Osteoblast (primary cell): ENCODE measurements around the gene CLCNKA. TPM values are rescaled to one million over a fixed set of nuclear protein-coding genes. Genes with fewer than 3 reads are reported as not detected.
"Not testable (repeated sequence)": the region's sequence is repeated elsewhere in the genome, so short reads cannot be mapped to it uniquely, and the experiment has no call there.

ENCODE experiments used
- DNase-seq: peaks from one replicate; pipeline ENCODE4 v3.0.0; 2011; ENCODE audit warnings: low spot score, mixed read lengths; ENCODE audit not compliant: insufficient read length; ENCODE audit errors: missing footprints
- H2AFZ ChIP-seq: 2 replicates; pipeline ENCODE4 v1.6.0; 2011; ENCODE audit warnings: mild to moderate bottlenecking, low read length
- H3K27ac ChIP-seq: 2 replicates; pipeline ENCODE4 v1.5.1; 2011; ENCODE audit warnings: mild to moderate bottlenecking, low read depth, low read length, moderate library complexity
- H3K27me3 ChIP-seq: 2 replicates; pipeline ENCODE4 v1.6.0; 2012; ENCODE audit warnings: mild to moderate bottlenecking, control low read depth, inconsistent platforms, low read length, moderate library complexity; ENCODE audit not compliant: insufficient read depth
- H3K36me3 ChIP-seq: 2 replicates; pipeline ENCODE4 v1.5.1; 2011; ENCODE audit warnings: mild to moderate bottlenecking, low read length, control low read depth, moderate library complexity; ENCODE audit not compliant: insufficient read depth
- H3K4me1 ChIP-seq: 2 replicates; pipeline ENCODE4 v1.5.1; 2011; ENCODE audit warnings: mild to moderate bottlenecking, low read length, control low read depth, moderate library complexity; ENCODE audit not compliant: insufficient read depth
- H3K4me2 ChIP-seq: 2 replicates; pipeline ENCODE4 v1.6.0; 2011; ENCODE audit warnings: mild to moderate bottlenecking, low read length; ENCODE audit not compliant: insufficient read depth
- H3K4me3 ChIP-seq: fragments of 200-600 bp; sonication (generic); 3 replicates; pipeline ENCODE4 v1.5.1; 2012; ENCODE audit warnings: mild to moderate bottlenecking, low read length, inconsistent platforms; ENCODE audit not compliant: insufficient read depth
- H3K79me2 ChIP-seq: 2 replicates; pipeline ENCODE4 v1.6.0; 2012; ENCODE audit warnings: mild to moderate bottlenecking, low read length, control low read depth, inconsistent platforms; ENCODE audit not compliant: insufficient read depth
- H3K9me3 ChIP-seq: 2 replicates; pipeline ENCODE4 v1.5.1; 2011; ENCODE audit warnings: low read depth, low read length, control low read depth
- H4K20me1 ChIP-seq: 2 replicates; pipeline ENCODE4 v1.6.0; 2012; ENCODE audit warnings: mild to moderate bottlenecking, low read length, control low read depth; ENCODE audit not compliant: insufficient read depth
- total RNA-seq: library from RNA; depleted of rRNA; stranded (reverse); fragments of >200 nt; gene quantifications from 2 replicates; pipeline ENCODE4 v1.2.3, GENCODE V29; 2012
- TF ChIP-seq, protein P1 (sequence below): IDR thresholded peaks from 2 replicates; pipeline ENCODE4 v1.5.1; 2011; ENCODE audit warnings: mild to moderate bottlenecking, low read depth, low read length, moderate library complexity; ENCODE audit errors: extremely low read depth

Gene CLCNKA
- total RNA-seq, 1 donor, result not detected

DNA sequence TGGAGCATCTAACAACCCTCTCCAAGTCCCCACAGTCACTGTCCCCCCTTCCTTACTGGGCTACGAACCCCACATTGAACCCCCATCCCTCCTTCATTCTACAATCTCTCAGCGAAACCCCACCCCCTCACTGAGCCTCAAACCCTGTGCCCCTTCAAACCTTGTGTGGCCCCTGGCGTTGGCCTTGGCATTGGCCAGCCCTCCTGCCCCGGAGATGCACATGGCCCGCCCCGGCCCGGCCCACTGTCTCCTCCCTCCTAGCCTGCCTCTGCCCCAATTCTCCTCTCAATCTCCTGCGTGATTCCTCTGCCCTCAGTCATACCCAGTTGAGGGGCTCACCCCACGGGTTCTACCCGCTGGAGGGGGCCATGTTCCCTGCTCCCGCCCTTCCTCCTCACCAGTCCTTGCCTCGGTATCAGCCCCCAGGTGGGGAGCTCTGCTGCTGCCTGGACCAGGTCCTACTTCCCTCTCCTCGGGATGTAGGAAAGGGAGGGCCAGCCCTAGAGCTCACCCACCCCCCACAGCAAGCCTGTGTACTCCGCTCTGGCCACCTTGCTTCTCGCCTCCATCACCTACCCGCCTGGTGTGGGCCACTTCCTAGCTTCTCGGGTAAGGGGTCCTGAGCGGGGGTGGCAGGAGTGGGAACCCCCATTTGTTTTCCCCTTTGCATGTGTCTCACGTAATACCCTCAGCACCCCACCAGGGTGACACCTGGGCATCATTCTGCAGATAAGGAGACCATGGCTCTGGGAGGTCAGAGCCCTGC, 6.6 kb downstream of the CLCNKA start:
- H3K27ac ChIP-seq, result no peak overlapping the region
- H3K79me2 ChIP-seq, result no peaks in the 10 kb centered on the region
- no peaks in the 10 kb centered on the region for H4K20me1 ChIP-seq
- no peaks in the 10 kb centered on the region for H3K36me3 ChIP-seq
- TF ChIP-seq, protein P1, sequence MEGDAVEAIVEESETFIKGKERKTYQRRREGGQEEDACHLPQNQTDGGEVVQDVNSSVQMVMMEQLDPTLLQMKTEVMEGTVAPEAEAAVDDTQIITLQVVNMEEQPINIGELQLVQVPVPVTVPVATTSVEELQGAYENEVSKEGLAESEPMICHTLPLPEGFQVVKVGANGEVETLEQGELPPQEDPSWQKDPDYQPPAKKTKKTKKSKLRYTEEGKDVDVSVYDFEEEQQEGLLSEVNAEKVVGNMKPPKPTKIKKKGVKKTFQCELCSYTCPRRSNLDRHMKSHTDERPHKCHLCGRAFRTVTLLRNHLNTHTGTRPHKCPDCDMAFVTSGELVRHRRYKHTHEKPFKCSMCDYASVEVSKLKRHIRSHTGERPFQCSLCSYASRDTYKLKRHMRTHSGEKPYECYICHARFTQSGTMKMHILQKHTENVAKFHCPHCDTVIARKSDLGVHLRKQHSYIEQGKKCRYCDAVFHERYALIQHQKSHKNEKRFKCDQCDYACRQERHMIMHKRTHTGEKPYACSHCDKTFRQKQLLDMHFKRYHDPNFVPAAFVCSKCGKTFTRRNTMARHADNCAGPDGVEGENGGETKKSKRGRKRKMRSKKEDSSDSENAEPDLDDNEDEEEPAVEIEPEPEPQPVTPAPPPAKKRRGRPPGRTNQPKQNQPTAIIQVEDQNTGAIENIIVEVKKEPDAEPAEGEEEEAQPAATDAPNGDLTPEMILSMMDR, result no peak
- H3K4me1 ChIP-seq, result no peaks in the 10 kb centered on the region
- no peak overlapping the region for H2AFZ ChIP-seq
- H3K9me3 ChIP-seq, result no peaks in the 10 kb centered on the region
- H3K4me2 ChIP-seq, result no peak overlapping the region
- no peak overlapping the region for H3K4me3 ChIP-seq
- DNase-seq, result peak; percentile 82
- H3K27me3 ChIP-seq, result no peaks in the 10 kb centered on the region

DNA sequence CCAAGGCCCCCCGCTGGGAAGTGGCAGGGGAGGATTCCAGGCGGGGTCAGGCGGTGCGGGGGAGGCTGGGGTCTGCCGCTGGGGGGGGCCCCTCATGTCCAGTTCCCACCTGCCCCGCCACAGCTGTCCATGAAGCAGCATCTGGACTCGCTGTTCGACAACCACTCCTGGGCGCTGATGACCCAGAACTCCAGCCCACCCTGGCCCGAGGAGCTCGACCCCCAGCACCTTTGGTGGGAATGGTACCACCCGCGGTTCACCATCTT, 7.1 kb downstream of the CLCNKA start:
- not testable (repeated sequence) for H2AFZ ChIP-seq, H3K36me3 ChIP-seq, H4K20me1 ChIP-seq, H3K79me2 ChIP-seq, H3K4me1 ChIP-seq, H3K9me3 ChIP-seq, H3K4me3 ChIP-seq, DNase-seq, H3K27me3 ChIP-seq, H3K4me2 ChIP-seq, H3K27ac ChIP-seq

DNA sequence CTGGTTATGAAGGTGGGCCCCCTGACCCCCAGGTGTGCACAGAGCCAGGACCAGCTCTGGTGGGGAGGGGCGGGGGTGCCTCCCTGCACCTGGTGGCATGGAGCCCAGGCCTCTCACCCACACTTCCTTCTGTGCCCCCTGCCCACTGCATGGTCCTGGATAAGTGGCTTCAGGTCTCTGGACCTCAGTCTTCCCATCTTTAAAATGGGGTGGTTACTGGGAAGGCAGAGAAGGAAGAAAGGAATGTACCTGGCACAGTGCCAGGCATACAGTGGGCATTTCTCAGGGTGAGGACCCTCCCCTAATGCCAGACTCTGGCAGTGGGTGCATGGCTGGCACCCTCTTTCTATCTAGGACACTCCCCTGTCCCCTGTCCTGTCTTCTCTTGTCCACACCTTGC, 7.5 kb downstream of the CLCNKA start:
- no peak overlapping the region for H3K27ac ChIP-seq
- H3K4me3 ChIP-seq, result no peak overlapping the region
- H3K36me3 ChIP-seq, result no peaks in the 10 kb centered on the region
- no peaks in the 10 kb centered on the region for H3K9me3 ChIP-seq
- H3K27me3 ChIP-seq, result no peaks in the 10 kb centered on the region
- H3K79me2 ChIP-seq, result no peaks in the 10 kb centered on the region
- peak; percentile 25 for DNase-seq
- no peaks in the 10 kb centered on the region for H3K4me1 ChIP-seq
- TF ChIP-seq, protein P1, result no peak
- no peaks in the 10 kb centered on the region for H4K20me1 ChIP-seq
- H2AFZ ChIP-seq, result no peak overlapping the region
- no peak overlapping the region for H3K4me2 ChIP-seq

DNA sequence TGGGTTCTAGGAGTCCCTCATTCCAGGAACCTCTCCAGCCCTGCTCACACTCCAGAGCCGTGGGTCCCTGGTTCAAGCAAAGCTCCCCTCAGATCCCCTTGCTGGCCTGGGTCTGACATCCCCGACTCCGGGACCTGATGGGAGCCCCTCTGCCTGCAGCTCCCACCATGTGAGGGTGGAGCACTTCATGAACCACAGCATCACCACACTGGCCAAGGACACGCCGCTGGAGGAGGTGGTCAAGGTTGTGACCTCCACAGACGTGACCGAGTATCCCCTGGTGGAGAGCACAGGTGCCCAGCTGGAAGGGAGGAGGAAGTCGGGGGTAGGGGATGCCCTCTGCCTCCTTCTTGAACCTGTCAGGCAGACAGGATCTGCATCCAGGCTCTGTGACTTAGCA, 9.7 kb downstream of the CLCNKA start:
- H2AFZ ChIP-seq, result no peak overlapping the region
- TF ChIP-seq, protein P1, result no peak
- no peaks in the 10 kb centered on the region for H3K4me1 ChIP-seq
- no peak overlapping the region for H3K4me2 ChIP-seq
- DNase-seq, result peak; percentile 21
- H3K36me3 ChIP-seq, result no peaks in the 10 kb centered on the region
- no peak overlapping the region for H3K4me3 ChIP-seq
- no peaks in the 10 kb centered on the region for H3K79me2 ChIP-seq
- no peak overlapping the region for H3K27ac ChIP-seq
- H3K9me3 ChIP-seq, result no peaks in the 10 kb centered on the region
- H3K27me3 ChIP-seq, result no peaks in the 10 kb centered on the region
- H4K20me1 ChIP-seq, result no peaks in the 10 kb centered on the region
